Sigmoid colon (tissue), 7 donors: Measurements from ENCODE around the gene ATG14. TPM values are rescaled to one million over a fixed set of nuclear protein-coding genes. Genes with fewer than 3 reads are reported as not detected.

Source experiments
- DNase-seq: peaks from one replicate; pipeline ENCODE4 v3.0.0-alpha.2; 2019
- H3K27ac ChIP-seq, 4 donors: fragments of 200-600 bp; sonication (generic); one replicate each; pipeline ENCODE4 v1.5.1; 2016 to 2019; ENCODE audit warnings: mild to moderate bottlenecking in 1 of 4
- H3K27me3 ChIP-seq, 3 donors: fragments of 200-600 bp; sonication (generic); one replicate each; pipeline ENCODE4 v1.5.1; 2019; ENCODE audit warnings: mild to moderate bottlenecking in 1 of 3
- H3K36me3 ChIP-seq, 4 donors: fragments of 200-600 bp; sonication (generic); one replicate each; pipeline ENCODE4 v1.5.1; 2016 to 2019
- H3K4me1 ChIP-seq, 4 donors: fragments of 200-600 bp; sonication (generic); one replicate each; pipeline ENCODE4 v1.5.1; 2017 to 2019
- H3K4me3 ChIP-seq, 4 donors: fragments of 200-600 bp; sonication (generic); one replicate each; pipeline ENCODE4 v1.5.1; 2017 to 2019; ENCODE audit warnings: mild to moderate bottlenecking in 2 of 4, moderate library complexity in 1 of 4
- H3K9me3 ChIP-seq, 4 donors: fragments of 200-600 bp in 3 of 4; sonication (generic) in 3 of 4; one replicate each; pipeline versions ENCODE4 v1.5.1 to v1.6.1; 2013 to 2019
- EP300 ChIP-seq, 4 donors: sonication (generic); formaldehyde crosslinking; IDR thresholded peaks; one replicate each; pipeline ENCODE4 v1.6.1; 2017; ENCODE audit warnings: antibody characterized with exemption in 4 of 4
- POLR2A ChIP-seq, 2 donors: fragments of 450-650 bp; IDR thresholded peaks; one replicate each; pipeline ENCODE4 v1.6.1; 2016; ENCODE audit warnings: antibody characterized with exemption in 2 of 2, mild to moderate bottlenecking in 2 of 2, moderate library complexity in 2 of 2
- POLR2AphosphoS5 ChIP-seq, 4 donors: sonication (generic); formaldehyde crosslinking; IDR thresholded peaks; one replicate each; pipeline ENCODE4 v1.6.1; 2017; ENCODE audit warnings: antibody characterized with exemption in 4 of 4
- WGBS, 2 donors: extraction: QIAGEN DNeasy Blood & Tissue Kit; methylation state at CpG; one replicate each; pipeline ENCODE4 v1.1.7; 2013; 5-methylcytosine and 5-hydroxymethylcytosine counted together
- intact Hi-C: fragments of 100-400 bp; cut with DNase I; formaldehyde crosslinking; loops from one replicate; pipeline ENCODE4 v1.15.1; 2023
- polyA plus RNA-seq, 3 donors: library from polyadenylated mRNA; stranded (reverse); fragments of 200-250 nt; gene quantifications; one replicate each; pipeline ENCODE4 v1.2.3, GENCODE V29; 2013
- total RNA-seq, 4 donors: library from RNA; depleted of rRNA; stranded (reverse); fragments of >200 nt; gene quantifications; one replicate each; pipeline ENCODE4 v1.1.0, GENCODE V29; 2016
- TF ChIP-seq, protein P1 (sequence below), 4 experiments: fragments of 450-650 bp in 3 of 4; fragments of 200-600 bp in 1 of 4; IDR thresholded peaks; one replicate each; pipeline ENCODE4 v1.5.1; 2016 to 2019; ENCODE audit warnings: antibody characterized with exemption in 4 of 4, mild to moderate bottlenecking in 3 of 4, moderate library complexity in 2 of 4
- donor health status: healthy with polysubstance abuse.
- donor health status: Bipolar disorder and iron deficiency.
- donor health status: healthy.

The ATG14 gene
- total and polyA plus RNA-seq, 7 donors, result 3.6 to 22.2 (median 17.1) TPM

GRCh38 chr14:55361190-55361589 lies 50.4 kb downstream of the ATG14 start:
- DNase-seq, result no peak
- WGBS, 2 donors, result 98 to 99% methylated on average over 2 of the region's 2 CpGs
- no peaks in the 10 kb centered on the region for H3K27me3 ChIP-seq
- H3K4me3 ChIP-seq, result no peak overlapping the region
- H3K27ac ChIP-seq, result no peak overlapping the region
- H3K36me3 ChIP-seq, result no peaks in the 10 kb centered on the region
- no peaks in the 10 kb centered on the region for H3K9me3 ChIP-seq
- intact Hi-C loops, result no loop called here
- H3K4me1 ChIP-seq, result peaks cover 0 to 5% (median 2%) of the 10 kb centered on the region in 4 donors
- no peak for TF ChIP-seq EP300 (IDR thresholded peaks at IDR 0.05)
- TF ChIP-seq POLR2A (IDR thresholded peaks at IDR 0.05), result no peak
- TF ChIP-seq, protein P1, sequence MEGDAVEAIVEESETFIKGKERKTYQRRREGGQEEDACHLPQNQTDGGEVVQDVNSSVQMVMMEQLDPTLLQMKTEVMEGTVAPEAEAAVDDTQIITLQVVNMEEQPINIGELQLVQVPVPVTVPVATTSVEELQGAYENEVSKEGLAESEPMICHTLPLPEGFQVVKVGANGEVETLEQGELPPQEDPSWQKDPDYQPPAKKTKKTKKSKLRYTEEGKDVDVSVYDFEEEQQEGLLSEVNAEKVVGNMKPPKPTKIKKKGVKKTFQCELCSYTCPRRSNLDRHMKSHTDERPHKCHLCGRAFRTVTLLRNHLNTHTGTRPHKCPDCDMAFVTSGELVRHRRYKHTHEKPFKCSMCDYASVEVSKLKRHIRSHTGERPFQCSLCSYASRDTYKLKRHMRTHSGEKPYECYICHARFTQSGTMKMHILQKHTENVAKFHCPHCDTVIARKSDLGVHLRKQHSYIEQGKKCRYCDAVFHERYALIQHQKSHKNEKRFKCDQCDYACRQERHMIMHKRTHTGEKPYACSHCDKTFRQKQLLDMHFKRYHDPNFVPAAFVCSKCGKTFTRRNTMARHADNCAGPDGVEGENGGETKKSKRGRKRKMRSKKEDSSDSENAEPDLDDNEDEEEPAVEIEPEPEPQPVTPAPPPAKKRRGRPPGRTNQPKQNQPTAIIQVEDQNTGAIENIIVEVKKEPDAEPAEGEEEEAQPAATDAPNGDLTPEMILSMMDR (IDR thresholded peaks at IDR 0.05), result no peak
- TF ChIP-seq POLR2AphosphoS5 (IDR thresholded peaks at IDR 0.05), result no peak

- intact Hi-C loops, result no loop called here
- no peak overlapping the region for H3K4me3 ChIP-seq
- no peaks in the 10 kb centered on the region for H3K27me3 ChIP-seq
- peaks cover 0 to 6% (median 3%) of the 10 kb centered on the region in 4 donors for H3K4me1 ChIP-seq
- no peaks in the 10 kb centered on the region for H3K9me3 ChIP-seq
- 82 to 90% methylated on average over 4 of the region's 4 CpGs for WGBS, 2 donors
- no peak for DNase-seq
- H3K36me3 ChIP-seq, result no peaks in the 10 kb centered on the region
- H3K27ac ChIP-seq, result no peak overlapping the region
- TF ChIP-seq, protein P1 (IDR thresholded peaks at IDR 0.05), result no peak
- TF ChIP-seq POLR2AphosphoS5 (IDR thresholded peaks at IDR 0.05), result no peak
These were observed 52.3 kb downstream of the ATG14 start for GRCh38 chr14:55359307-55359706.

DNA sequence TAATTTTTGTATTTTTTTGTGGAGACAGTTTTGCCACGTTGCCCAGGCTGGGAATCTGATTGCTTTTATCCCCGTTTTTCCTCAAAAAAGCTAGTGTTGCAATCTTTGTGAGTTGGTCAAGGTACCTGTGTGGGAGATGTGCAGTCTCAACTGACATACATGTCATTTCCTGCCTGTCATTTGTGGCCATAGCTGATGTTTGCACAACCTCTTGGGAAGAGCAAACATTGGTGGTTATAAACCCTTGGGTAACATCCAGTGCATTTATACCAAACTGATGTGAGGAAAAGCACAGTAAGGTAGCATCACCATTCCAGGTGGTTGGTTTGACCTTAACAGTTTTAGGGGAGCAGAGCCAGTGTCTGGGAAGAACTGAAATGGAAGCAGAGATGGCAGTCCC lies 54.7 kb downstream of the ATG14 start:
- intact Hi-C loops, result no loop called here
- 15 to 65% methylated on average over 2 of the region's 2 CpGs for WGBS, 2 donors
- peaks cover 0 to 7% (median 3%) of the 10 kb centered on the region in 4 donors for H3K4me1 ChIP-seq

DNA sequence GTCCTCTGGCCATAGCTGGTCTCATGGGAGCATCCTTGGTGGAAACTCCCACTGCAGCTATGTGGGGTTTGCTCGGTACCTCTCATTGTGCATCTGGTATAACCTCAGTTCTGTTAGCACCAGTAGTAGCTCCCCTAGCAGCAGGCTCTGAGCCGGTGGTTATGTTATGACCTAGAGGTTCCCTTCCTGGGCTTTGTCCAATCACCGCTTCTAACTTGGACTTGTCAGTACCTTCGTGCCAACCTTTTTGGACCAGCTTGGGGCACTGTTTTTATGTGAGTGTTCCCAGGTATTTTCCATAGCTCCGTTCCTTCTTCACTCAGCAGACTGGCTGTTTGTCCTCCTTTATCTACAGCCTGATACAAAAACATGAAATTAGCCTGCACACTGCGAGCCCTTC lies 55.7 kb downstream of the ATG14 start:
- no peak for DNase-seq
- H3K4me3 ChIP-seq, result no peak overlapping the region
- intact Hi-C loops, result loop anchor here (2.0 kb wide), 1 partner anchor 85 kb away; the partner anchor contains the start of gene FBXO34
- H3K4me1 ChIP-seq, result peaks cover 0 to 7% (median 3%) of the 10 kb centered on the region in 4 donors
- no peak overlapping the region for H3K27ac ChIP-seq
- no peaks in the 10 kb centered on the region for H3K27me3 ChIP-seq
- 82 to 93% methylated on average over 6 of the region's 6 CpGs for WGBS, 2 donors
- H3K36me3 ChIP-seq, result peaks cover 0 to 21% (median 6%) of the 10 kb centered on the region in 4 donors
- TF ChIP-seq POLR2AphosphoS5 (IDR thresholded peaks at IDR 0.05) (no peak), POLR2A (IDR thresholded peaks at IDR 0.05) (no peak)
- TF ChIP-seq, protein P1 (IDR thresholded peaks at IDR 0.05), result no peak
- H3K9me3 ChIP-seq, result no peaks in the 10 kb centered on the region

More for the DNA sequence above, 54.7 kb downstream of the ATG14 start:
- TF ChIP-seq POLR2AphosphoS5 (IDR thresholded peaks at IDR 0.05), result no peak
- no peak for TF ChIP-seq POLR2A (IDR thresholded peaks at IDR 0.05)
- no peak for TF ChIP-seq EP300 (IDR thresholded peaks at IDR 0.05)
- TF ChIP-seq, protein P1 (IDR thresholded peaks at IDR 0.05), result no peak
- H3K27ac ChIP-seq, result no peak overlapping the region
- peaks cover 0 to 11% (median 0%) of the 10 kb centered on the region in 4 donors for H3K36me3 ChIP-seq
- H3K27me3 ChIP-seq, result no peaks in the 10 kb centered on the region
- DNase-seq, result no peak
- no peak overlapping the region for H3K4me3 ChIP-seq
- no peaks in the 10 kb centered on the region for H3K9me3 ChIP-seq

DNA sequence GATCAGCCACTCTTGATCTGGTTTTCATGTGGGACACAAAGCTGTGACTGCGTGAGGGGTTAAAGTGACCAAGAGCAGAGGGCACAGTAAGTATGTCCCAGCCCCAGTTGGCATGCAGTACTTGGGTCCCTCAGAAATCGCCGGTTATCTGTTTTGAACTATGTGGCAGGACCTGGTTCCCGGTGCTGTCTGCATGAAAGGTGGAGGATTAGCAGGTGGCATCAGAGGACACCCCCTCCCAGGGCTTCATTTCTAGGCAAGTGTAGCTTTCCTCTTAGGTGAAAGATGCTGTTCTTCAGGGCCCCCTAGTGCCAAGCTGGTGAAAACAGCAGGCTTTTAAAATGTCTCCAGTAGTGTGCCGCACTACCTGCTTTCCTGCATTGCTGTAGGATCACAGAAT lies 57.1 kb downstream of the ATG14 start:
- peak; percentile 70 for DNase-seq

More for the DNA sequence above, 57.1 kb downstream of the ATG14 start:
- no peaks in the 10 kb centered on the region for H3K27me3 ChIP-seq
- no peak overlapping the region for H3K27ac ChIP-seq
- peaks cover 0 to 29% (median 10%) of the 10 kb centered on the region in 4 donors for H3K36me3 ChIP-seq
- H3K9me3 ChIP-seq, result no peaks in the 10 kb centered on the region
- TF ChIP-seq, protein P1 (IDR thresholded peaks at IDR 0.05), result peak in 3 of 4 experiments; percentile 47 to 62 (median 51)
- TF ChIP-seq POLR2AphosphoS5 (IDR thresholded peaks at IDR 0.05), result no peak
- WGBS, 2 donors, result 33 to 51% methylated on average over 5 of the region's 5 CpGs
- H3K4me1 ChIP-seq, result peaks cover 0 to 7% (median 3%) of the 10 kb centered on the region in 4 donors
- intact Hi-C loops, result loop anchor here (2.0 kb wide), 1 partner anchor 84 kb away; the partner anchor contains the start of gene FBXO34
- no peak overlapping the region for H3K4me3 ChIP-seq
